ENCODE results near the gene TGM6.

GRCh38 chr20:2357114-2357513, 23.6 kb upstream of the TGM6 start:
- TF ChIP-seq RAD21 (IDR thresholded peaks at IDR 0.05; ENCODE audit: low read depth) (no peak), TEAD4 (IDR thresholded peaks at IDR 0.05) (no peak), FOXM1 (IDR thresholded peaks at IDR 0.05; ENCODE audit: borderline replicate concordance, low read depth) (no peak), USF1 (IDR thresholded peaks at IDR 0.05) (no peak), CREB1 (IDR thresholded peaks at IDR 0.05; ENCODE audit: low read depth) (no peak), TAF1 (IDR thresholded peaks at IDR 0.05; ENCODE audit: low read depth) (no peak), ZBTB7A (IDR thresholded peaks at IDR 0.05; ENCODE audit: low read depth) (no peak)
